Measurements from ENCODE around the gene CFAP20DC. TPM values are rescaled to one million over a fixed set of nuclear protein-coding genes. Genes with fewer than 3 reads are reported as not detected.

CFAP20DC gene
- polyA plus RNA-seq, 2 of the 4 experiments (the other 2 are of a cell fraction): 2.5 to 6.0 TPM

- H3K9me3 ChIP-seq: no peaks in the 10 kb centered on the region
- ATAC-seq (no peak), FAIRE-seq (no peak), DNase-seq (ENCODE audit: low read depth in 1 of 2, low spot score in 1 of 2) (no peak)
- 70% methylated on average over 5 of the region's 5 CpGs for WGBS (ENCODE audit: missing lambda C conversion rate)
- peak overlapping the region; percentile 45; the same call in 2 of the 3 replicates for H3K4me2 ChIP-seq
- ChIA-PET CTCF (interaction anchor here (1.2 kb wide), 1 partner anchor 9 kb away, joined by 3 read pairs; no protein-coding TSS in a partner anchor), POLR2A (no interaction called here)
- H3K4me1 ChIP-seq: peaks cover 12% of the 10 kb centered on the region
- H3K4me3 ChIP-seq: no peak overlapping the region
- no peak overlapping the region for H3K27ac ChIP-seq
- no peak for TF ChIP-seq FOXS1 (CRISPR knock-in tag; IDR thresholded peaks at IDR 0.05)
- no peak for TF ChIP-seq NFE2L2 (conservative IDR thresholded peaks at IDR 0.05; ENCODE audit: low read length)
- TF ChIP-seq KDM1A (IDR thresholded peaks at IDR 0.05; ENCODE audit: low read depth): no peak
These were observed 32.8 kb downstream of the CFAP20DC start for GRCh38 chr3:59016930-59017616.

DNA sequence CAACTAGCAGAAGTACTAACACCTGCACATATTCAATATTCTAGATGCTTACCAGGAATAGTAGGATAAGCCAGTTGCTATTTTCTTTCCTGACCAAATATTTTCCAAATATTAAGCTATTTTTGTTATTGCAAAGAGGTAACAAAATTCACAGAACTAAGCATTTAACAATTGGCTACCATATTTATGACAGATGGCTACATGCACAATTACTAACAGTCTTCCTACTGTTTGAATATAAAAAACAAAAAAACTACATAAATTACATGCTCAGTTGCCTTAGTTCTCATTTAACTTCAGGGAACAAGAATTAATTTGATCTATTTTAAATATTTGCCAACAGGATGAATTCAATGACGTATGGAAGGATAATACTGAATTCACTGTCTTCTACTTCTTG, 36.2 kb downstream of the CFAP20DC start:
- Histone ChIP-seq H3K27ac (no peak overlapping the region), H3K4me2 (no peak overlapping the region), H3K4me1 (peaks cover 12% of the 10 kb centered on the region), H3K4me3 (no peak overlapping the region), H3K9me3 (no peaks in the 10 kb centered on the region)
- 77% methylated on average over 1 of the region's 1 CpG for WGBS (ENCODE audit: missing lambda C conversion rate)
- CTCF ChIA-PET: no interaction called here
- FAIRE-seq (no peak), ATAC-seq (no peak), DNase-seq (ENCODE audit: low read depth in 1 of 2, low spot score in 1 of 2) (no peak)
- POLR2A ChIA-PET: no interaction called here
- TF ChIP-seq RNF2 (IDR thresholded peaks at IDR 0.05; ENCODE audit: borderline replicate concordance, low read depth) (no peak), SMC3 (IDR thresholded peaks at IDR 0.05) (no peak), CEBPB (IDR thresholded peaks at IDR 0.05) (no peak), HEYL (CRISPR knock-in tag; IDR thresholded peaks at IDR 0.05) (no peak), ZFP36 (IDR thresholded peaks at IDR 0.05; ENCODE audit: borderline replicate concordance, partially characterized antibody) (no peak), HDAC2 (IDR thresholded peaks at IDR 0.05) (no peak), EHF (CRISPR knock-in tag; IDR thresholded peaks at IDR 0.05) (no peak), NR3C1 (IDR thresholded peaks at IDR 0.05) (no peak), NPAS2 (CRISPR knock-in tag; IDR thresholded peaks at IDR 0.05; ENCODE audit: borderline replicate concordance) (no peak), FOSL2 (IDR thresholded peaks at IDR 0.05) (no peak), FOSL2 (CRISPR knock-in tag; IDR thresholded peaks at IDR 0.05) (no peak), RCOR1 (IDR thresholded peaks at IDR 0.05; ENCODE audit: low read depth, low read length) (no peak), JUN (IDR thresholded peaks at IDR 0.05) (no peak), TFCP2L1 (CRISPR knock-in tag; IDR thresholded peaks at IDR 0.05) (no peak), CBX2 (IDR thresholded peaks at IDR 0.05; ENCODE audit: borderline replicate concordance, low read depth) (no peak), EHMT2 (IDR thresholded peaks at IDR 0.05; ENCODE audit: low read depth) (no peak)
- TF ChIP-seq, protein P1, sequence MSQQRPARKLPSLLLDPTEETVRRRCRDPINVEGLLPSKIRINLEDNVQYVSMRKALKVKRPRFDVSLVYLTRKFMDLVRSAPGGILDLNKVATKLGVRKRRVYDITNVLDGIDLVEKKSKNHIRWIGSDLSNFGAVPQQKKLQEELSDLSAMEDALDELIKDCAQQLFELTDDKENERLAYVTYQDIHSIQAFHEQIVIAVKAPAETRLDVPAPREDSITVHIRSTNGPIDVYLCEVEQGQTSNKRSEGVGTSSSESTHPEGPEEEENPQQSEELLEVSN (IDR thresholded peaks at IDR 0.05; ENCODE audit: borderline replicate concordance, low read depth): no peak
- TF ChIP-seq, protein P2, sequence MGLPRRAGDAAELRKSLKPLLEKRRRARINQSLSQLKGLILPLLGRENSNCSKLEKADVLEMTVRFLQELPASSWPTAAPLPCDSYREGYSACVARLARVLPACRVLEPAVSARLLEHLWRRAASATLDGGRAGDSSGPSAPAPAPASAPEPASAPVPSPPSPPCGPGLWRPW (IDR thresholded peaks at IDR 0.05): no peak

DNA sequence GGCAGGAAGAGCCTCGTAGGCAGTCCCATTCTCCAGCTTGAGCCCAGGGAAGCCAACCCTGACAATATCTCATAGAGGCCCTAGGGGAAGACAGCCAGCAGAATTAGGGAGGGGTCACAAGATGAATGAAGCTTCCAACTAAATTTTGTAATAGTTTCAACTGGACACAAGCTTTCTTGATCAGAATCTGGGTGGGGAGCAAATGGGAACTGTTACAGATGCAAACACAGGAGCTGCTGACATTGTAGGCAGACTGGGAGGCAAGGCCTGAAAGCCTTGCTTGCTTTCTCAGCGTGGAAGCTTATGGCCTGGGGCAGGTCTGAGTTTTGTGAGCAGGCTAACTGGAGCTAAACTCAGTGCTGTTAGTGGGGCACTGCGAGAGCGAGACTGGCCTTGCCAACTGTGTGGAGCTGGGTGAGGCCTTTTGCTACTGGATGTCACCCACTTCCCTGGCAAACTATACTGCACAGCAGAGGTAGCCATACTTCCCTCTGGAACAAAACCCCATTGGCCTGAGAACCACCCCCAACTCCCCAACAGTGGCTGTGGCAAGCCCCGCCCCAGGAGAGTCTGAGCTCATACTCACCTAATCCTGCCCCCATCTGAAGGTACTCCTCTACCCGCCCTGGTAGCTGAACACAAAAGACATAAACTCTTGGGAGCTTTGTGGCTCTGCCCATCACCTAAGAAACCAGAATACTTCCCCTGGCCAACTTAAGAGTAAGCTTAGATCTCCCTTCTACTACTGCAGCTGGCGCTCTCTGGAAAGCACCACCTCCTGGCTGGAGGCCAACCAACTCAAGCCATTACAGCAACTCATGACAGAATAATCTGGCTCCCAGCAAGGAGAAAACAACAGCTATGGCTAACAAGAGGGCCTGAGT, 42.9 kb downstream of the CFAP20DC start:
- DNase-seq (ENCODE audit: low read depth in 1 of 2, low spot score in 1 of 2): no peak
- 78% methylated on average over 4 of the region's 7 CpGs for WGBS (ENCODE audit: missing lambda C conversion rate)
- CTCF ChIA-PET: interaction anchor here (0.9 kb wide), 1 partner anchor 13 kb away, joined by 3 read pairs; no protein-coding TSS in a partner anchor

More for the DNA sequence above, 42.9 kb downstream of the CFAP20DC start:
- Histone ChIP-seq H3K4me3 (no peak overlapping the region), H3K4me2 (no peak overlapping the region), H3K4me1 (no peaks in the 10 kb centered on the region), H3K27ac (no peak overlapping the region), H3K9me3 (no peaks in the 10 kb centered on the region)
- FAIRE-seq (no peak), ATAC-seq (no peak)
- POLR2A ChIA-PET: no interaction called here
- TF ChIP-seq EHMT2 (IDR thresholded peaks at IDR 0.05; ENCODE audit: low read depth) (no peak), HDAC2 (IDR thresholded peaks at IDR 0.05) (no peak), ZC3H11A (IDR thresholded peaks at IDR 0.05) (no peak), NFE2L2 (conservative IDR thresholded peaks at IDR 0.05; ENCODE audit: low read length) (no peak), USF2 (IDR thresholded peaks at IDR 0.05) (no peak)
- TF ChIP-seq, protein P3, sequence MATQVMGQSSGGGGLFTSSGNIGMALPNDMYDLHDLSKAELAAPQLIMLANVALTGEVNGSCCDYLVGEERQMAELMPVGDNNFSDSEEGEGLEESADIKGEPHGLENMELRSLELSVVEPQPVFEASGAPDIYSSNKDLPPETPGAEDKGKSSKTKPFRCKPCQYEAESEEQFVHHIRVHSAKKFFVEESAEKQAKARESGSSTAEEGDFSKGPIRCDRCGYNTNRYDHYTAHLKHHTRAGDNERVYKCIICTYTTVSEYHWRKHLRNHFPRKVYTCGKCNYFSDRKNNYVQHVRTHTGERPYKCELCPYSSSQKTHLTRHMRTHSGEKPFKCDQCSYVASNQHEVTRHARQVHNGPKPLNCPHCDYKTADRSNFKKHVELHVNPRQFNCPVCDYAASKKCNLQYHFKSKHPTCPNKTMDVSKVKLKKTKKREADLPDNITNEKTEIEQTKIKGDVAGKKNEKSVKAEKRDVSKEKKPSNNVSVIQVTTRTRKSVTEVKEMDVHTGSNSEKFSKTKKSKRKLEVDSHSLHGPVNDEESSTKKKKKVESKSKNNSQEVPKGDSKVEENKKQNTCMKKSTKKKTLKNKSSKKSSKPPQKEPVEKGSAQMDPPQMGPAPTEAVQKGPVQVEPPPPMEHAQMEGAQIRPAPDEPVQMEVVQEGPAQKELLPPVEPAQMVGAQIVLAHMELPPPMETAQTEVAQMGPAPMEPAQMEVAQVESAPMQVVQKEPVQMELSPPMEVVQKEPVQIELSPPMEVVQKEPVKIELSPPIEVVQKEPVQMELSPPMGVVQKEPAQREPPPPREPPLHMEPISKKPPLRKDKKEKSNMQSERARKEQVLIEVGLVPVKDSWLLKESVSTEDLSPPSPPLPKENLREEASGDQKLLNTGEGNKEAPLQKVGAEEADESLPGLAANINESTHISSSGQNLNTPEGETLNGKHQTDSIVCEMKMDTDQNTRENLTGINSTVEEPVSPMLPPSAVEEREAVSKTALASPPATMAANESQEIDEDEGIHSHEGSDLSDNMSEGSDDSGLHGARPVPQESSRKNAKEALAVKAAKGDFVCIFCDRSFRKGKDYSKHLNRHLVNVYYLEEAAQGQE (IDR thresholded peaks at IDR 0.05): no peak
- TF ChIP-seq, protein P4, sequence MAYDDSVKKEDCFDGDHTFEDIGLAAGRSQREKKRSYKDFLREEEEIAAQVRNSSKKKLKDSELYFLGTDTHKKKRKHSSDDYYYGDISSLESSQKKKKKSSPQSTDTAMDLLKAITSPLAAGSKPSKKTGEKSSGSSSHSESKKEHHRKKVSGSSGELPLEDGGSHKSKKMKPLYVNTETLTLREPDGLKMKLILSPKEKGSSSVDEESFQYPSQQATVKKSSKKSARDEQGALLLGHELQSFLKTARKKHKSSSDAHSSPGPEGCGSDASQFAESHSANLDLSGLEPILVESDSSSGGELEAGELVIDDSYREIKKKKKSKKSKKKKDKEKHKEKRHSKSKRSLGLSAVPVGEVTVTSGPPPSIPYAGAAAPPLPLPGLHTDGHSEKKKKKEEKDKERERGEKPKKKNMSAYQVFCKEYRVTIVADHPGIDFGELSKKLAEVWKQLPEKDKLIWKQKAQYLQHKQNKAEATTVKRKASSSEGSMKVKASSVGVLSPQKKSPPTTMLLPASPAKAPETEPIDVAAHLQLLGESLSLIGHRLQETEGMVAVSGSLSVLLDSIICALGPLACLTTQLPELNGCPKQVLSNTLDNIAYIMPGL (CRISPR knock-in tag; IDR thresholded peaks at IDR 0.05; ENCODE audit: borderline replicate concordance): no peak

Measured in A549 (cell line).